Heart left ventricle (tissue), 13 donors: ENCODE measurements around the gene ATPAF1.

Experiments used
- CTCF ChIP-seq, 12 donors: fragments of 200-600 bp; sonication (generic) in 4 of 12; IDR thresholded peaks; one replicate each; pipeline versions ENCODE4 v1.5.0 to v1.8.0; 2018 to 2022; ENCODE audit warnings: antibody characterized with exemption in 12 of 12, mild to moderate bottlenecking in 5 of 12
- POLR2A ChIP-seq, 2 donors: fragments of 450-650 bp; IDR thresholded peaks; one replicate each; pipeline ENCODE4 v1.6.1; 2017; ENCODE audit warnings: antibody characterized with exemption in 2 of 2, mild to moderate bottlenecking in 2 of 2, moderate library complexity in 2 of 2
- donor health status: ischemic (EF 13 %, LVEDD 7.1; RV severe dilation, severe dysfunction).
- donor health status: DM: no; HTN: yes; CAD: no.
- donor health status: DM: no; HTN: no; CAD: no.
- donor health status: ischemic (EF 25% LVEDD 6.9; RV normal size, moderate dysfunction).
- donor health status: ischemic (EF 25% LVEDD 5.7; RV mildly dilated, moderate dysfunction).
- donor health status: ischemic (EF 35%, LVEDD 5.7; RV mildly dilated, moderate dysfunction).
- donor health status: nonischemic (EF 11% LVEDD 7.7; RV severe dilation, severe dysfunction).
- donor health status: DM: yes; HTN: yes; CAD: no.
- donor health status: PGD.
- donor health status: ischemic (EF 29% LVEDD 5.4; RV normal size, mild dysfunction).
- donor health status: nonischemic (EF 23%, LVEDD 6.1; RV moderate dilation, normal function).

- TF ChIP-seq CTCF (IDR thresholded peaks at IDR 0.05) (no peak), POLR2A (IDR thresholded peaks at IDR 0.05) (no peak)
These were observed 64.7 kb downstream of the ATPAF1 start for GRCh38 chr1:46603481-46603857.
